GM23338 (cell line): ENCODE measurements around the gene DHFR. TPM values are rescaled to one million over a fixed set of nuclear protein-coding genes. Genes with fewer than 3 reads are reported as not detected.

Experiments
- ATAC-seq: fragments of 200-7000 bp; cut with Tn5 transposase; 3 replicates; pipeline ENCODE4 v1.9.1; 2020
- DNase-seq: peaks from one replicate; pipeline ENCODE4 v3.0.0-alpha.2; 2015; ENCODE audit warnings: low spot score
- H2AFZ ChIP-seq: fragments of 200-600 bp; sonication (generic); 2 replicates; pipeline ENCODE4 v1.8.0; 2016; ENCODE audit warnings: antibody characterized with exemption, mild to moderate bottlenecking, moderate library complexity
- H3F3A ChIP-seq: fragments of 200-600 bp; sonication (generic); replicated peaks from 2 replicates; pipeline ENCODE4 v1.8.0; 2017; ENCODE audit warnings: antibody characterized with exemption, mixed run types, low read depth
- H3K27ac ChIP-seq: fragments of 200-600 bp; sonication (generic); 2 replicates; pipeline ENCODE4 v1.6.1; 2016; ENCODE audit warnings: low read depth
- H3K27me3 ChIP-seq: fragments of 200-600 bp; sonication (generic); 2 replicates; pipeline ENCODE4 v1.8.0; 2016; ENCODE audit warnings: mild to moderate bottlenecking, mixed run types, moderate library complexity; ENCODE audit not compliant: insufficient read depth
- H3K36me3 ChIP-seq: fragments of 200-600 bp; sonication (generic); 2 replicates; pipeline ENCODE4 v1.8.0; 2016; ENCODE audit warnings: mild to moderate bottlenecking; ENCODE audit not compliant: insufficient read depth
- H3K4me1 ChIP-seq: fragments of 200-600 bp; sonication (generic); 2 replicates; pipeline ENCODE4 v1.8.0; 2016; ENCODE audit warnings: mild to moderate bottlenecking, moderate library complexity; ENCODE audit not compliant: insufficient read depth
- H3K4me2 ChIP-seq: fragments of 200-600 bp; sonication (generic); 2 replicates; pipeline ENCODE4 v1.7.1; 2017; ENCODE audit warnings: mixed run types
- H3K4me3 ChIP-seq: fragments of 200-600 bp; sonication (generic); 2 replicates; pipeline ENCODE4 v1.6.1; 2016; ENCODE audit warnings: mixed run types
- H3K79me2 ChIP-seq: fragments of 200-600 bp; sonication (generic); replicated peaks from 2 replicates; pipeline ENCODE4 v1.8.0; 2017; ENCODE audit warnings: mild to moderate bottlenecking; ENCODE audit not compliant: insufficient read depth
- H3K9me2 ChIP-seq: fragments of 200-600 bp; sonication (generic); 2 replicates; pipeline ENCODE4 v1.8.0; 2017; ENCODE audit not compliant: insufficient read depth
- H4K20me1 ChIP-seq: fragments of 200-600 bp; sonication (generic); replicated peaks from 2 replicates; pipeline ENCODE4 v1.8.0; 2017; ENCODE audit warnings: mild to moderate bottlenecking; ENCODE audit not compliant: insufficient read depth
- H3K27ac Mint-ChIP-seq: 2 replicates; pipeline ENCODE4 v1.8.0; 2020; ENCODE audit warnings: inconsistent platforms, mild to moderate bottlenecking, moderate library complexity, mixed read lengths
- H3K27me3 Mint-ChIP-seq: 3 replicates; pipeline ENCODE4 v1.8.0; 2022; ENCODE audit warnings: low read depth, mild to moderate bottlenecking, moderate library complexity, mixed read lengths, inconsistent platforms; ENCODE audit not compliant: insufficient read depth, poor library complexity
- H3K36me3 Mint-ChIP-seq: 3 replicates; pipeline ENCODE4 v1.8.0; 2021; ENCODE audit warnings: low read depth, mild to moderate bottlenecking, inconsistent platforms, moderate library complexity, mixed read lengths
- H3K4me1 Mint-ChIP-seq: 3 replicates; pipeline ENCODE4 v1.8.0; 2020; ENCODE audit warnings: mild to moderate bottlenecking, inconsistent platforms, mixed read lengths
- H3K4me3 Mint-ChIP-seq: 3 replicates; pipeline ENCODE4 v1.8.0; 2021; ENCODE audit warnings: moderate library complexity, mild to moderate bottlenecking, inconsistent platforms, mixed read lengths
- H3K9me3 Mint-ChIP-seq: 3 replicates; pipeline ENCODE4 v1.8.0; 2020; ENCODE audit warnings: moderate library complexity, mild to moderate bottlenecking, inconsistent platforms, mixed read lengths
- EZH2phosphoT487 ChIP-seq: fragments of 200-600 bp; sonication (generic); IDR thresholded peaks from one replicate; pipeline ENCODE4 v1.8.1; 2018; ENCODE audit warnings: antibody characterized with exemption; ENCODE audit not compliant: unreplicated experiment
- NANOG ChIP-seq: IDR thresholded peaks from 2 replicates; pipeline ENCODE4 v1.6.1; 2016; ENCODE audit warnings: antibody characterized with exemption, borderline replicate concordance
- POLR2AphosphoS5 ChIP-seq: IDR thresholded peaks from 2 replicates; pipeline ENCODE4 v1.6.1; 2016; ENCODE audit warnings: antibody characterized with exemption, low read depth
- STAT1 ChIP-seq: IDR thresholded peaks from one replicate; pipeline ENCODE4 v1.6.1; 2016; ENCODE audit warnings: antibody characterized with exemption; ENCODE audit not compliant: unreplicated experiment
- ZNF331 ChIP-seq: fragments of 250-450 bp; sonication (Bioruptor Pico); IDR thresholded peaks from 2 replicates; pipeline ENCODE4 v1.5.0; 2020; ENCODE audit warnings: low read depth, mild to moderate bottlenecking, moderate library complexity
- polyA plus RNA-seq: library from polyadenylated mRNA; unstranded; fragments of >200 nt; fragmentation: Nextera tagmentation; extraction: Ambion mirVana; gene quantifications from 2 replicates; pipeline ENCODE4 v1.2.1, GENCODE V29; 2016
- total RNA-seq: library from RNA; depleted of rRNA; stranded (reverse); fragments of >200 nt; shearing (Covaris generic); gene quantifications from 2 replicates; pipeline ENCODE4 v1.2.3, GENCODE V29; 2014
- TF ChIP-seq, protein P1 (sequence below): fragments of 250-450 bp; sonication (Bioruptor Pico); IDR thresholded peaks from 2 replicates; pipeline ENCODE4 v1.5.0; 2020; ENCODE audit warnings: mild to moderate bottlenecking, moderate library complexity
- TF ChIP-seq, protein P2 (sequence below): IDR thresholded peaks from 2 replicates; pipeline ENCODE4 v1.6.1; 2016; ENCODE audit warnings: antibody characterized with exemption

Gene DHFR
- total and polyA plus RNA-seq, 2 experiments from 2014 or later = 56.2 to 95.6 TPM

DNA sequence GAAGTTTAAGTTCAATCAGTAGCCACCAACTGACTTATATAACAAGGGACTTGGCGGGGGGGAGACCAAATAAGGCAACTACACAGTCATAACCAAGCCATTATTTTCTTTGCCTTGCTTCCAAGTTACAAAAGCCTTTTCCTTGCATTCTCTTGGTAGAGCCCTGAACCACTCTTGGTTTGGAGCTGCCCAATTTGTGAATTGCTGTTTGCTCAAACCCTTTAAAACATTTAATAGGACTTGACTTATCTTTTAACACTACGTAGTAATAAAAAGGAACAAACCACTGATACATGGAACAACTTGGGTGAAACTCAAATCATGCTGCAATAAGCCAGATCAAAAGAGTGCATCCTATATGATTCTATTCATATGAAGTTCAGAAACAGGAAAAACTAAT lies 32.0 kb downstream of the DHFR start:
- no peak overlapping the region for H2AFZ ChIP-seq
- H3K27ac ChIP-seq = no peak overlapping the region
- no peaks in the 10 kb centered on the region for H3K4me1 Mint-ChIP-seq
- H3K36me3 ChIP-seq = no peaks in the 10 kb centered on the region
- no peak for ATAC-seq
- no peaks in the 10 kb centered on the region for H3K9me3 Mint-ChIP-seq
- H3K79me2 ChIP-seq = no peaks in the 10 kb centered on the region
- no peaks in the 10 kb centered on the region for H3K27me3 ChIP-seq
- peaks cover 9% of the 10 kb centered on the region; the same call in 2 of the 3 replicates for H3K36me3 Mint-ChIP-seq
- H3K4me3 Mint-ChIP-seq = no peak overlapping the region
- peaks cover 2% of the 10 kb centered on the region for H3K27me3 Mint-ChIP-seq
- no peak overlapping the region for H3K27ac Mint-ChIP-seq
- DNase-seq = no peak
- no peak for TF ChIP-seq STAT1
- no peak for TF ChIP-seq EZH2phosphoT487
- TF ChIP-seq, protein P1, sequence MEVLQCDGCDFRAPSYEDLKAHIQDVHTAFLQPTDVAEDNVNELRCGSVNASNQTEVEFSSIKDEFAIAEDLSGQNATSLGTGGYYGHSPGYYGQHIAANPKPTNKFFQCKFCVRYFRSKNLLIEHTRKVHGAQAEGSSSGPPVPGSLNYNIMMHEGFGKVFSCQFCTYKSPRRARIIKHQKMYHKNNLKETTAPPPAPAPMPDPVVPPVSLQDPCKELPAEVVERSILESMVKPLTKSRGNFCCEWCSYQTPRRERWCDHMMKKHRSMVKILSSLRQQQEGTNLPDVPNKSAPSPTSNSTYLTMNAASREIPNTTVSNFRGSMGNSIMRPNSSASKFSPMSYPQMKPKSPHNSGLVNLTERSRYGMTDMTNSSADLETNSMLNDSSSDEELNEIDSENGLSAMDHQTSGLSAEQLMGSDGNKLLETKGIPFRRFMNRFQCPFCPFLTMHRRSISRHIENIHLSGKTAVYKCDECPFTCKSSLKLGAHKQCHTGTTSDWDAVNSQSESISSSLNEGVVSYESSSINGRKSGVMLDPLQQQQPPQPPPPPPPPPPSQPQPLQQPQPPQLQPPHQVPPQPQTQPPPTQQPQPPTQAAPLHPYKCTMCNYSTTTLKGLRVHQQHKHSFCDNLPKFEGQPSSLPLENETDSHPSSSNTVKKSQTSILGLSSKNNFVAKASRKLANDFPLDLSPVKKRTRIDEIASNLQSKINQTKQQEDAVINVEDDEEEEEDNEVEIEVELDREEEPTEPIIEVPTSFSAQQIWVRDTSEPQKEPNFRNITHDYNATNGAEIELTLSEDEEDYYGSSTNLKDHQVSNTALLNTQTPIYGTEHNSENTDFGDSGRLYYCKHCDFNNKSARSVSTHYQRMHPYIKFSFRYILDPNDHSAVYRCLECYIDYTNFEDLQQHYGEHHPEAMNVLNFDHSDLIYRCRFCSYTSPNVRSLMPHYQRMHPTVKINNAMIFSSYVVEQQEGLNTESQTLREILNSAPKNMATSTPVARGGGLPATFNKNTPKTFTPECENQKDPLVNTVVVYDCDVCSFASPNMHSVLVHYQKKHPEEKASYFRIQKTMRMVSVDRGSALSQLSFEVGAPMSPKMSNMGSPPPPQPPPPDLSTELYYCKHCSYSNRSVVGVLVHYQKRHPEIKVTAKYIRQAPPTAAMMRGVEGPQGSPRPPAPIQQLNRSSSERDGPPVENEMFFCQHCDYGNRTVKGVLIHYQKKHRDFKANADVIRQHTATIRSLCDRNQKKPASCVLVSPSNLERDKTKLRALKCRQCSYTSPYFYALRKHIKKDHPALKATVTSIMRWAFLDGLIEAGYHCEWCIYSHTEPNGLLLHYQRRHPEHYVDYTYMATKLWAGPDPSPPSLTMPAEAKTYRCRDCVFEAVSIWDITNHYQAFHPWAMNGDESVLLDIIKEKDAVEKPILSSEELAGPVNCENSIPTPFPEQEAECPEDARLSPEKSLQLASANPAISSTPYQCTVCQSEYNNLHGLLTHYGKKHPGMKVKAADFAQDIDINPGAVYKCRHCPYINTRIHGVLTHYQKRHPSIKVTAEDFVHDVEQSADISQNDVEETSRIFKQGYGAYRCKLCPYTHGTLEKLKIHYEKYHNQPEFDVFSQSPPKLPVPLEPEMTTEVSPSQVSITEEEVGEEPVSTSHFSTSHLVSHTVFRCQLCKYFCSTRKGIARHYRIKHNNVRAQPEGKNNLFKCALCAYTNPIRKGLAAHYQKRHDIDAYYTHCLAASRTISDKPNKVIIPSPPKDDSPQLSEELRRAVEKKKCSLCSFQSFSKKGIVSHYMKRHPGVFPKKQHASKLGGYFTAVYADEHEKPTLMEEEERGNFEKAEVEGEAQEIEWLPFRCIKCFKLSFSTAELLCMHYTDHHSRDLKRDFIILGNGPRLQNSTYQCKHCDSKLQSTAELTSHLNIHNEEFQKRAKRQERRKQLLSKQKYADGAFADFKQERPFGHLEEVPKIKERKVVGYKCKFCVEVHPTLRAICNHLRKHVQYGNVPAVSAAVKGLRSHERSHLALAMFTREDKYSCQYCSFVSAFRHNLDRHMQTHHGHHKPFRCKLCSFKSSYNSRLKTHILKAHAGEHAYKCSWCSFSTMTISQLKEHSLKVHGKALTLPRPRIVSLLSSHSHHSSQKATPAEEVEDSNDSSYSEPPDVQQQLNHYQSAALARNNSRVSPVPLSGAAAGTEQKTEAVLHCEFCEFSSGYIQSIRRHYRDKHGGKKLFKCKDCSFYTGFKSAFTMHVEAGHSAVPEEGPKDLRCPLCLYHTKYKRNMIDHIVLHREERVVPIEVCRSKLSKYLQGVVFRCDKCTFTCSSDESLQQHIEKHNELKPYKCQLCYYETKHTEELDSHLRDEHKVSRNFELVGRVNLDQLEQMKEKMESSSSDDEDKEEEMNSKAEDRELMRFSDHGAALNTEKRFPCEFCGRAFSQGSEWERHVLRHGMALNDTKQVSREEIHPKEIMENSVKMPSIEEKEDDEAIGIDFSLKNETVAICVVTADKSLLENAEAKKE = no peak
- no peaks in the 10 kb centered on the region for H4K20me1 ChIP-seq
- H3K9me2 ChIP-seq = no peaks in the 10 kb centered on the region
- H3K4me2 ChIP-seq = no peak overlapping the region
- no peaks in the 10 kb centered on the region for H3K4me1 ChIP-seq
- H3K4me3 ChIP-seq = no peak overlapping the region
- H3F3A ChIP-seq = no peaks in the 10 kb centered on the region

DNA sequence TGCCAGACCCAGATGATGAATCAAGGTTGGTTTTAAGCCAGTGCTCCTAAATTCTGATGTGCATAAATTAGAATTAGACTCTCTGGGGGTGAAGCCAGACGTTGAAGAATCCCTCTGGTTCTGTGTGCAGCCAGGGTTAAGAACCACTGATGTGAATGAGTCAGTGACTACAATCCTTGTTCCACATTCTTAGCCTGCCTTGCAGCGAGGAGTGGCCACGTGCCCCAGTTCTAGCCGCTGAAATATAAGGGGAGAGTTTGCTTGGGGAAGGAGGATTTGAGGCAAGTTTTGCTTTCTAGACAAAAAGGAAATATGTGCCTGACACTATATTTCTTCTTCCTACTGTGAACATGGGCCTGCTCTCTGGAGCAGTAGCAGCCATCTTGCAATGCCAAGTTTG lies 34.6 kb downstream of the DHFR start:
- H3K27ac Mint-ChIP-seq = no peak overlapping the region
- peaks cover 2% of the 10 kb centered on the region for H3K27me3 Mint-ChIP-seq
- DNase-seq (no peak), ATAC-seq (no peak)
- H3K9me3 Mint-ChIP-seq = no peaks in the 10 kb centered on the region
- H3K36me3 Mint-ChIP-seq = peaks cover 6% of the 10 kb centered on the region; the same call in 1 of the 3 replicates
- H3K4me1 ChIP-seq = no peaks in the 10 kb centered on the region
- no peak overlapping the region for H3K4me3 ChIP-seq
- H4K20me1 ChIP-seq = no peaks in the 10 kb centered on the region
- no peak overlapping the region for H3K4me3 Mint-ChIP-seq
- no peaks in the 10 kb centered on the region for H3F3A ChIP-seq
- no peaks in the 10 kb centered on the region for H3K9me2 ChIP-seq
- no peak overlapping the region for H3K27ac ChIP-seq
- H3K4me2 ChIP-seq = no peak overlapping the region
- H3K27me3 ChIP-seq = no peaks in the 10 kb centered on the region
- H3K4me1 Mint-ChIP-seq = no peaks in the 10 kb centered on the region
- H3K36me3 ChIP-seq = no peaks in the 10 kb centered on the region
- H2AFZ ChIP-seq = no peak overlapping the region
- H3K79me2 ChIP-seq = no peaks in the 10 kb centered on the region
- TF ChIP-seq, protein P2, sequence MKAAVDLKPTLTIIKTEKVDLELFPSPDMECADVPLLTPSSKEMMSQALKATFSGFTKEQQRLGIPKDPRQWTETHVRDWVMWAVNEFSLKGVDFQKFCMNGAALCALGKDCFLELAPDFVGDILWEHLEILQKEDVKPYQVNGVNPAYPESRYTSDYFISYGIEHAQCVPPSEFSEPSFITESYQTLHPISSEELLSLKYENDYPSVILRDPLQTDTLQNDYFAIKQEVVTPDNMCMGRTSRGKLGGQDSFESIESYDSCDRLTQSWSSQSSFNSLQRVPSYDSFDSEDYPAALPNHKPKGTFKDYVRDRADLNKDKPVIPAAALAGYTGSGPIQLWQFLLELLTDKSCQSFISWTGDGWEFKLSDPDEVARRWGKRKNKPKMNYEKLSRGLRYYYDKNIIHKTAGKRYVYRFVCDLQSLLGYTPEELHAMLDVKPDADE = no peak
- no peak for TF ChIP-seq ZNF331 (CRISPR knock-in tag)
- TF ChIP-seq NANOG = no peak
- TF ChIP-seq EZH2phosphoT487 = no peak
- TF ChIP-seq POLR2AphosphoS5 = no peak
